ENCODE measurements around the gene NPHP4. TPM values are rescaled to one million over a fixed set of nuclear protein-coding genes. Genes with fewer than 3 reads are reported as not detected.
"Not testable (repeated sequence)": the region's sequence is repeated elsewhere in the genome, so short reads cannot be mapped to it uniquely, and the experiment has no call there.

NPHP4 gene
- total RNA-seq, 1 donor from 2014 or later, result 3.7 TPM

DNA sequence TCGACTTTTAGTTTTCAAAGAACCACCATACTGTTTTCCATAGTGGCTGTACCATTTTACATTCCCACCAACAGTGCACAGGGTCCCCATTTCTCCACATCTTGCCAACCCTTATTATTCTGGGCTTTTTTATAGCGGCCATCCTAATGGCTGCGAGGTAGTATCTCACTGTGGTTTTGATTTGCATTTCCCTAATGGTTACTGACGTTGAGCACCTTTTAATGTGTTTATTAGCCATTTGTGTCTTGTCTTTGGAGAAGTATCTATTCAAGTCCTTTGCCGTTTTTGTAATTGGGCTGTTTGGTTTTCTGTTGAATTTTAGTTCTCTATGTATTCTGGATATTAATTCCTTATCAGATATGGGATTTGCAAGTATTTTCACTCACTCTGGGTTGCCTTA lies 31.1 kb upstream of the NPHP4 start:
- Histone ChIP-seq H3K4me3 (no peak overlapping the region), H3K36me3 (no peaks in the 10 kb centered on the region), H3K9me3 (replicated peaks) (no peaks in the 10 kb centered on the region), H3K4me1 (peaks cover 29% of the 10 kb centered on the region), H3K27ac (replicated peaks) (no peak overlapping the region), H3K27me3 (ENCODE audit: low read depth) (no peaks in the 10 kb centered on the region)
- DNase-seq, result no peak
- TF ChIP-seq, protein P1, sequence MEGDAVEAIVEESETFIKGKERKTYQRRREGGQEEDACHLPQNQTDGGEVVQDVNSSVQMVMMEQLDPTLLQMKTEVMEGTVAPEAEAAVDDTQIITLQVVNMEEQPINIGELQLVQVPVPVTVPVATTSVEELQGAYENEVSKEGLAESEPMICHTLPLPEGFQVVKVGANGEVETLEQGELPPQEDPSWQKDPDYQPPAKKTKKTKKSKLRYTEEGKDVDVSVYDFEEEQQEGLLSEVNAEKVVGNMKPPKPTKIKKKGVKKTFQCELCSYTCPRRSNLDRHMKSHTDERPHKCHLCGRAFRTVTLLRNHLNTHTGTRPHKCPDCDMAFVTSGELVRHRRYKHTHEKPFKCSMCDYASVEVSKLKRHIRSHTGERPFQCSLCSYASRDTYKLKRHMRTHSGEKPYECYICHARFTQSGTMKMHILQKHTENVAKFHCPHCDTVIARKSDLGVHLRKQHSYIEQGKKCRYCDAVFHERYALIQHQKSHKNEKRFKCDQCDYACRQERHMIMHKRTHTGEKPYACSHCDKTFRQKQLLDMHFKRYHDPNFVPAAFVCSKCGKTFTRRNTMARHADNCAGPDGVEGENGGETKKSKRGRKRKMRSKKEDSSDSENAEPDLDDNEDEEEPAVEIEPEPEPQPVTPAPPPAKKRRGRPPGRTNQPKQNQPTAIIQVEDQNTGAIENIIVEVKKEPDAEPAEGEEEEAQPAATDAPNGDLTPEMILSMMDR (IDR thresholded peaks at IDR 0.05; ENCODE audit: borderline replicate concordance), result no peak
- intact Hi-C loops (cut with micrococcal nuclease), result no loop called here

DNA sequence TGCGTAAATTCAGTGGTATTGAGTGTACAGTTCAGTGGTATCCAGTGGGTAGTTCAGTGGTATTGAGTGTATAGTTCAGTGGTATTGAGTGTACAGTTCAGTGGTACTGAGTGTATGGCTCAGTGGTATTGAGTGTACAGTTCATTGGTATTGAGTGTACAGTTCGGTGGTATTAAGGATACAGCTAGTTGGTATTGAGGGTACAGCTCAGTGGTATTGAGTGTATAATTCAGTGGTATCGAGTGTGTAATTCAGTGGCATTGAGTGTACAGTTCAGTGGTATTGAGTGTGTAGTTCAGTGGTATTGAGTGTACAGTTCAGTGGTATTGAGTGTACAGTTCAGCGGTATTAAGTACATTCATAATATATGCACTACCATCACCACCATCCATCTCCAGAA lies 30.0 kb upstream of the NPHP4 start:
- Histone ChIP-seq H3K4me3 (no peak overlapping the region), H3K27me3 (ENCODE audit: low read depth) (no peaks in the 10 kb centered on the region), H3K4me1 (peaks cover 29% of the 10 kb centered on the region), H3K9me3 (replicated peaks) (no peaks in the 10 kb centered on the region), H3K36me3 (no peaks in the 10 kb centered on the region), H3K27ac (replicated peaks) (no peak overlapping the region)
- intact Hi-C loops (cut with micrococcal nuclease), result no loop called here
- TF ChIP-seq, protein P1 (IDR thresholded peaks at IDR 0.05; ENCODE audit: borderline replicate concordance), result no peak
- no peak for DNase-seq

DNA sequence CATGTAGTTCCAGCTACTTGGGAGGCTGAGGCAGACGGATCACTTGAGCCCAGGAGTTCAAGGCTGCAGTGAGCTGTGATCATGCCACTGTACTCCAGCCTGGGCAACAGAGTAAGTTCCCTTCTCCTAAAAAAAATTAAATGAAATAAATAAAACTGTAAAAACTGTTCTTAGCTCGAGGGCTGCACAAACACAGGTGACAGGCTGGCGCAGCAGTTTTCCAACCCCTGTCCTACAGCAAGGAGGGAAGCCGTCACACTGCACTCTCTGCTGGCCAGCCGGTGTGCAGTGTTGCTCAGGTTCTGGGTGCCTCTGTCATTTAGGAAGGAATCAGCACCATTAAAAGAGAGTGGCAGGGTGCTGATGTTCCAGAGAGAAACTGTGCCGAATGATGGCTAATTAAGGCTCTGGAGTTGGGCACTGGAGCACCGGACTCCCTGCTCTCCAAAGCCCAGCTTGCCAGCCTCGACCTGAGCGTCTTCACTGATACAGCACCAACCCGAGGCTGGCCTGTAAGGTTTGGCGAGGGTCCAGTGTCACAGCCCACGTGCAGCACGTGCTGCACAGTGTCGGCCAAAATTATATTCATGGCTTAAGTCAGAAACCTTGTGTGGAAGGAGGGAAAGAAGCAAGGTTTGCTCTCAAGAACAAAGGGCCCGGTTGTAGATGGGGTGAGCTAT lies 27.1 kb upstream of the NPHP4 start:
- Histone ChIP-seq H3K4me1 (peaks cover 33% of the 10 kb centered on the region), H3K4me3 (no peak overlapping the region), H3K27me3 (ENCODE audit: low read depth) (no peaks in the 10 kb centered on the region), H3K27ac (replicated peaks) (peak overlapping the region; percentile 41), H3K9me3 (replicated peaks) (no peaks in the 10 kb centered on the region), H3K36me3 (no peaks in the 10 kb centered on the region)
- DNase-seq, result peak; percentile 12
- TF ChIP-seq, protein P1 (IDR thresholded peaks at IDR 0.05; ENCODE audit: borderline replicate concordance), result no peak
- intact Hi-C loops (cut with micrococcal nuclease), result no loop called here

DNA sequence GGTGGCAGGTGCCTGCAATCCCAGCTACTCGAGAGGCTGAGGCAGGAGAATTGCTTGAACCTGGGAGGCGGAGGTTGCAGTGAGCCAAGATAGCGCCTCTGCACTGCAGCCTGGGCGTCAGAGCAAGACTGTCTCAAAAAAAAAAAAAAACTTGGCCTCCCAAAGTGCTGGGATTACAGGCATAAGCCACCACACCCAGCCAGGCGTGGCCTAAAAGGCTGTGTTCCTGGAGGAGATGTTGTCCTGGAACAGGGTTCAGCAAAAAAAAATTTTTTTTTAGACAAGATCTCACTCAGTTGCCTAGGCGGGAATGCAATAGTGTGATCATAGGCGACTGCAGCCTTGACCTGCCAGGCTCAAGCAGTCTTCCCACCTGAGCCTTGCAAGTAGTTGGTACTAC lies 25.4 kb upstream of the NPHP4 start:
- H3K36me3 ChIP-seq; intact Hi-C loops (cut with micrococcal nuclease); H3K27ac ChIP-seq (replicated peaks); H3K27me3 ChIP-seq (ENCODE audit: low read depth); H3K9me3 ChIP-seq (replicated peaks); H3K4me3 ChIP-seq: not testable (repeated sequence)
- H3K4me1 ChIP-seq, result peaks cover 47% of the 10 kb centered on the region
- peak; percentile 6 for DNase-seq

DNA sequence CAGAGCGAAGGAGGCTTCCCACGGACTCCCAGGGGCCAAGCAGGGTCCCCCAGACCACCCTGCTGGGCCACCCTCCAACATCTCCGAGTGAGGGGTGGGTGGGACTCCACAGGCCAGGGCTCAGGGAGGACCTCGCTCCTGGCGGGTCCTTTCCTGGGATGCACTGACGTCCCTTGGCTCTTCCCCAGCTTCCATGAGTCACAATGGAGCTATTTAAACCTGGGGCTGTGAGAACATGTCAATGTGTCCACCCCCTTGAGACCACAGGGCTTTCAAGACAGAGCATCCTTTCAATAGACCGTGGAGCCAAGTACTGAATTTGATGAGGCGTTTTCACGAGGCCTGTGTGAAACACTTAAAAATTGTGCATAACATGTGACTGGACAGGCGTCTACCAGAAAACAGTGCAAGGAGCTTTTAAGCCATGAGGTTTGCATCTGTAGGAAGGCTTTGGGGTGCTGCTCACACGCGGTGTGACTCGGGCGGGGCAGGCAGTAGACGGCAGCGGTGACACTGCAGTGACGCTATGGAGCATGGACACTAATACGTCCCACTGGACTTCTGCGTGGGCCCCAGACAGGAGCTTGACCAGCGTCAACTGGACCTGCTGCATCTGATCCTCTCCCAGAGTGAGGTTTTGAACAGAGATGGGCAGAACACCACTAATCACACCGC lies 24.1 kb upstream of the NPHP4 start:
- DNase-seq, result peak; percentile 16
- TF ChIP-seq, protein P1 (IDR thresholded peaks at IDR 0.05; ENCODE audit: borderline replicate concordance), result no peak
- Histone ChIP-seq H3K36me3 (no peaks in the 10 kb centered on the region), H3K4me3 (no peak overlapping the region), H3K27ac (replicated peaks) (peak overlapping the region; percentile 23), H3K27me3 (ENCODE audit: low read depth) (no peaks in the 10 kb centered on the region), H3K4me1 (peaks cover 48% of the 10 kb centered on the region), H3K9me3 (replicated peaks) (no peaks in the 10 kb centered on the region)
- intact Hi-C loops (cut with micrococcal nuclease), result no loop called here

All from left ventricle myocardium inferior (tissue), 1 donor.